HG02588 (cell line): ENCODE measurements around the gene RAB1B.

Source experiments
- ATAC-seq: cut with Tn5 transposase; IDR thresholded peaks from one replicate; pipeline ENCODE4 v1.9.1; 2021; ENCODE audit warnings: mild to moderate bottlenecking, moderate library complexity; ENCODE audit not compliant: unreplicated experiment

Gene RAB1B

DNA sequence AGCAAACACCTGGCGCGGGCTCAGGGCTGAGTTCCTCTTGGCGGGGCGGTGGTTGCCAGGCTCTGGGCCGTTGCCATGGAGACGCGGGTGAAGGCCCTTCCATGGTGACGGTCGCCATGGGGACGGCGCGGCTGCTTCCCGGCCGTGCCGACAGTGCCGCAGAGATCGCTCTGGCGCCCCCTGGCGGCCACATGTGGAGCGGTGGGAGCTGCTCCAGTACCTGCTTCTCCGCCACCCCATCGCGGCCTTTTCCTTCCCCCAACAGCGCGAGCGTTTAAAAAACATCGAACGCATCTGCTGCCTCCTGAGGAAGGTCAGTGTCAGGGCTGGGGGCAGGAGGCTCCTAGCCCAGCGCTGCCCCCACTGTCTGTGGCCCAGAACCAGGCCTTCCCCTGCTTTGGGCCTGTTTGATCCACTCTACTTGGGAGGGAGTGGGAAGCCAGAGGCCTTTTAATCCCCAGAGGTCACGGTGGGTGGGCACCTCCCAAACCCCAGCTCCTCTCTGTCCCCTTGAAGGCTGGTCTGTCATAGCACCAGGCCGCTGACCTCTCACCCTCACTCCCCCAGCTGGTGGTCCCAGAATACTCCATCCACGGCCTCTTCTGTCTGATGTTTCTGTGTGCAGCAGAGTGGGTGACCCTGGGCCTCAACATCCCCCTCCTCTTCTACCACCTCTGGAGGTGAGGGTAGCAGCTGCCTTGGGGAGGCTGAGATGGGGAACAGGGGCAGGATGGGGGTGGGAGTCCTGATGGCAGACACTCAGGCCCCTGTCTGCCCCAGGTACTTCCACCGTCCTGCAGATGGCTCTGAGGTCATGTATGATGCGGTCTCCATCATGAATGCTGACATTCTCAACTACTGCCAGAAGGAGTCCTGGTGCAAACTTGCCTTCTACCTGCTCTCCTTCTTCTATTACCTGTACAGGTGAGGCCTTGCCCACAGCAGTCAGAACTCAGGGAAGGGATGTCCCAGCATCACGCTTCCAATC, 14.3 kb downstream of the RAB1B start:
- peak; percentile 73 for ATAC-seq

DNA sequence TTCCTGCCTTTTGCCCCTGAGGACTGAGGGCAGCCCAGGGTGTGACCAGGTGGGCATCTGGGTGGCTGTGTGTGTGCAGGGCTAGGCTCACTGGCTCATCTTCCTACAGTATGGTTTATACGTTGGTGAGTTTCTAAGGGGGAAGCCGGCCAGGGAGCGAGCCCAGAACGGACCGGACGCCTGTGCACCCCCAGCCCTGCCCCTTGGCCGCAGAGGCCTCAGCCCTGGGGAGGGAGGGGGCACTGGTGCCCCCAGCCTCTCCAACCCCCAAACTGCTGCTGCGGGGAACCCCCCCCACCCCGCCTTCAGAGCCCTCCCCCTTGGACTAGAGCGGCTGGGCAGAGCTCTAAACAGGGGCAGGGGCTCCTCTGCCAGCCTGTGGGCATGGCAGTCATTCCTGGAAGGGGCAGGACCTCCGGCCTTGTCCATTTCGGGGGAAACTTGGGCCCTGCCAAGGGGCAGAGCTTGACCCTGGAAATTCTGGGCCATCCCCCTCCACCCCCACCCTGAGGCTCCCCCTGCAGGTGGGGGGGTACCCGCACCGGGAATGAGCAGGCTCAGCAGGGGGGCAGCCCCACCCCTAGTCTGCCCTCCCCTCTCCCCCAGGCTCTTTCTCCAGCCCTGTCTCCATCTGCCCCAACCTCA, 15.1 kb downstream of the RAB1B start:
- no peak for ATAC-seq

DNA sequence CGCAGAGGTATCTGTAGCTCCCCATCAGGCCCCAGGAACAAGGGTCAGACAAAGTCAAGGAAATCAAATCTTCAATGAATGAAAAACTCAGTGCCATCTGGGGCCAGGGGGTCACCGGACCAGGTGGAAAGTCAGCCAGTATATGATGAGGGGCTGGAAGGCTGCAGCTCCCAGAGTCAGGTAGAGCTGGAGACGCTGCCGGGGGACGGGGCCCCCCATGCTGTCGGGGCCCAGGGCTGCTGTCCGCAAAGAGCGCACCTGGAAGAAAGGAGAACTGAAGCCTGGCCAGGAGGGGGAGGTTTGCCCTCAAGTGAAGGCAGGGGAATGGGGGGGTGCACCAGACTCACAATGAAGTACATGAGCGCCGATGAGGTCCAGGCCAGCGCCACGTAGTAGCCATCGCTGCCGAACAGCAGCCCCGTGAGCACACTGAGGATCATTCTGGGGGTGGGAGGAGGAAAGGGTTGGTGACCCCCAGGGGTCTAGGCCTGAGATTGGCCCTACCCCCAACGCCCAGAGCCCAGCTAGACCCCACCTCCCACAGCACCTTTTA, 16.2 kb downstream of the RAB1B start:
- ATAC-seq = no peak

DNA sequence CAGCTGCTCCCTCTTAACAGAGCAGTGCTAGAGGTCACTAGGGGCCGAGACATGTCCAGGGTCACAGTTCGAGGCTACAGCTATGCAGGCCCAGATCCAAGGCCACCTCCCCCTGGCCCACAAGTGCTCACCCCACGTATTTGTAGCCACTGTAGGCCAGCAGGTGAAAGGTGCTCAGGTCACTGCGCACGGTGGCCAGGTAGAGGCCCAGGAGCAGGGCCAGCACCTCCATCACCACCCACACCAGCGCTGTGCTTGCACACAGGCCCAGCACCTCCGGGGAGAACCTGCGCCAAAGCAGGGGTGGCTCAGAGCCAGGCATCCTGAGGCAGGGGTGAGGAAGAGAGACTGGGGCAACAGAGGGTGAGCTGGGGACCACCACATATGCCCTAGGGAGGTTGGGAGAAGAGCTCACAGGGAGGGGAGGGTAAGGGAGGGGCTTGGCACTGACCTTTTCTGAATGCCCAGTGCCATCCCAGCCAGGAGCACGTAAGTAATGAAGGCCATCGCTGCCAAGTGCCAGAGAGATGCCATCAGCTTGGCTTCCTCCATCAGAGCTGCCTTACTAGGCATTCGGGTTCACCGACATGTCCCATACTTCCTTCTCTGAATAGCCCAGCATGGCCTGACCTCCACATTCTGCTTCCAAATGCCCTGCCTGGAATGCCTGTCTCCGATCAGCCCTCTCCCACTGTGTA, 17.0 kb downstream of the RAB1B start:
- no peak for ATAC-seq

DNA sequence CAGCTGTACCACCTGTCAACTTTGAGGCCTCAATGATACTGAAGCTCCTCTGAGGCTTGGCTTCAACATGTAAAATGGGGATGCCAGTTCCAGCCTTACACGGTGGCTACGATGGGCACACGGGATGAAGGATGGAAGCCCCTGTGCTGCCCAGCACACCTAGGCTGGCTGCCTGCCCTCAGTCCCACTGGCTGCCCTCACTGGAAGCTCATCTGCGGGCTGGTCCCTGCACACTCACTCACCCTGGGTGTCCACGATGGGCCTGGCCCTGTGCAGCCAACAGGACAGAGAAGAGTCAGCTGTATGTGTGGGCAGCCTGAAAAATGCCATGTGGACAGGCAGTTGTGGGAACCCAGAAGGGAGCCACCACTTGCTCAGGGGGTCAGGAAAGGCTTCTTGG, 18.3 kb downstream of the RAB1B start:
- no peak for ATAC-seq

DNA sequence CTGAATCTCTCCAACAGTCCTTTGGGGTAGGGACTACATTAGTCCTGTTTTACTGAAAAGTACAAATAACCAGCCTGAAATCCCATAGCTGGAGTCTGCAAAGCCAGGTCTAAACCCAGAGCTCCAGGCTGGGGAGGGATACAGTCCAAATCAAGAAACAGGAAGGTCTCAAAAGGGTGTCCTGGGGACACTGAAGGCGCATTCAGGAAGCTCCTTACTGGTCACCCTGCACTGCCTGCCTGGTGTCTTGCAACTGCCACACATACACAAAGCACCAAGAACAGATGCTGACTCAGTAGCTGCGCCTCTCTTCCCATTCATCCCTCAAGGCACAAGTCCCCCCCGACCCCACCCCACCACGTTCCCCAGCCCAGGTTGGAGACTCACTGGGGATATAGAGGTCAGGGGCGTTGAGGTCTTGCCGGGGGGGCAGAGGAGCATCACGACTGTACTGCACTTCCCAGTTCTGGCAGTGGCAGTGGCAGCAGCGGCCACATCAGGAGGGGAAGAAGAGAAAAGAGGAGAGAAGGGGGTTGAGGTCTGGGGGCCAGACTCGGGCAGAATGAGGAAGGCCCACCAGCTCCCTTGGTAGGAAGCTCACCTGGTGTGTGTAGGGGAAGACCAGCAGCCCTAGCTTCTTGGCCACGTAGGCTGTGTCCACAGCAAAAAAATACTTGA, 18.9 kb downstream of the RAB1B start:
- no peak for ATAC-seq

DNA sequence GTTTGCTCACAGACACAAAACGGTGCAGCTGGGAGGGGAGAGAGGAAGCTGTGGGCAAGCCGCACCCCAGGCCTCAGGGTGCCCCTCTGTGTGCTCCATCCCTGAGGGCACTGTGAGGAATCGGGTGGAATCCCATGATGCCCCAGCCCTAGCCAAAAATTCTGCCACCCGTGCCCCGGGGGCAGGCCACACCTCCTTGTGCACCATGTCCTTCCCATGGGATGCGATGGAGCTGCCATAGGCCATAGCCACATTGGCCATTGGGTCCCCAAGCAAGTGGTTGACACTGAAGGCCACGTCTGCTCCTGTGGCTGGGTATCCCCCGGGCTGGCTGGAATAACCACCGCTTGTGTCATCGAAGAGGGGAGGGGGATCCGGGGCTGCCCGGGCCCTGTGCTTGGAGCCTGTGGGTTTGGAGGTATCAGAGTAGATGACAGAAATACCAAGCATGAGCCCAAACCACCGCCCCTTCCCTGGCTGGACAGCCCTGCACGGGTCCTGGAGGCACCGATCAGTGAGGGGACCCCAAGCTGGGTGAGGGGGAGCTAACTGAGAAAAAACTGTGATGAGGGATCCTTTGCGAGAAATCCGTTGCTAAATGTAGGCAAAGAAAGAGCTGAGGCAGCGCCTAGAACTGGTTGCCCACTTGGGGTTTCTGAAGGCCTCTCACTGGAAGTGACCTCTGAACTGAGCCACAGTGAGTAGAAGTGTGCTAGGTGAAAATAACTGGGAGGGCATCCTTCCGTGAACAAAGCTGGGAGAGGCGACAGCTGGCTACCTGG, 19.6 kb downstream of the RAB1B start:
- ATAC-seq = no peak

DNA sequence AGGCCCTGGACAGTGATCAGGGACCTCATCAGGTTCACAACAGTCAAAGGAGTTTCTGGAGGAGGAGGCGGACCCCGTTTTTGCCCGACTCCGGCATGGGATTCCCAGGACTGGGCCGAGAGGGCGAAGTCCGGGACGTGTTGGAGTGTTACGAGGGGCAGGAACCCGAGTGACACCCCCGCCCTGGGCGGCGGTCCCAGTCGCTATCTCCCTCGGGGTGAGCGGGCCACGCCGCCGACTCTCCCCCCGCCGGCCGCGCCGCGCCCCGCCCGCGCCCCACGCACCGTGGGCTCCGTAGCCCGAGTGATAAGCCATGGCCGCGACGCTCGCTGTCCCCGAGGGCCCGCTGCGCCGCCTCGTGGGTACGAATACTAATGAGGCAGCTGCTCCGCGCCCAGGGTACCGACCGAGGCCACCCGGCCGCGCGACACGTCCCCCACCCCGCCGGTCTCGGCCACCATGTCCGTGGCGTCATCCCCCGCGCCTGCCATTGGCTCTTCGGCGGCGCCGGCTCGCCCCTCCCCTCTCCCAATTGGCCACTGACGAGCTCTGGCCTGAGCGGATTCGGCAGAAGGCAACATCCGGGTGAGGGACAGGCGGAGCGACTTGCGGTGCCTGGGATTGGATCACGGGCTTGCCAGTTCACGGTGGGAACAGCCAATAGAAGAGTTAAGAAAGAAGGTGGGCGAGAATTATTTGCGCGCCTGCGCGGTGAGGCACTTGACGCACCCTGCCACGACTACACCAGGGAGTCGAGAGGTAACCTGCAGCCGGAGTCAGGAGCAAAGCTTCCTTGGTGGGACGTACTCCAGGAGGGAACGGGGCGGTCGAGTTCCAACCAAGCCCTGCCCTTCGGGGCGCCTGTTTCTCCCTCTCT, 20.5 kb downstream of the RAB1B start, which contains the start of gene YIF1A:
Gene YIF1A, minus strand, starts transcription at position 473 of the 877 bp plus-strand sequence. Its CDS starts 158 bp downstream, at position 315.
- ATAC-seq = peak; percentile 86

DNA sequence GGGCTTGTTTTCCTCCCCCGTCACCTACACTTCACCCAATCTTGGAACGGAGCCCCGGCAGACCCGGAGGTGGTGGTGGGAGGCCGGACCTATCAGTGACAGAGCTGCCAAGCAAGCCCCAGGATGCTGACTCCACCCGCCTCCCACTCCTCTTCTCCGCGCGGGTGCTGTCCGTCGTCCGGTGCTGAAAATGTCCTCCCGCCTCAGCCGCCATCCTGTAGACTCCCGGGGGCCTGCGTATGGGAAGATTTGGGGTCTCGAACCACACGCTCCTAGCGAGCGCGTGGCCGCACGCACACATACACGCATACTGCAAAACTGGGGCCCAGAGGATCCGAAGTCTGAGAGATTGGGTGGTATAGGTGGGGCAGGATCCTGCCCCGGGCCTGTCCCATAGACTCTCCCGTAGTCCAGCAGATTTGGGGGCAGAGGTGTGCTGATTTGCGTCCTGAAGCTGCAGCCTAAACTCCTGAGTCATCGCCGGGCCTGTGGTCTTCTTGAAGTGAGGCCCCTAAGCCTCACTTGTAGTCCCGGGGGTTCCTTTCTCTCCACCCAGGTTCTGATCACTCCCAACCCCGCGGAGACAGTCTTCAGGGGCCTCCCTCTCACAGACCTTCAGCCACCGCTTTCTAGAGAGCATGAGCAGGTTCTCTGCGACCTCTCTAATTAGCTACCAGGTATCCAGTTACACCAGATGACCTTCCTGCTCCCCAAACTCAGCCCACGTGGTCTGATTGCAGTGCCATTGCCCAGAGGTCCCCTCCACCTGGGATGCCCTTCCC, 21.3 kb downstream of the RAB1B start:
- peak; percentile 23 for ATAC-seq

DNA sequence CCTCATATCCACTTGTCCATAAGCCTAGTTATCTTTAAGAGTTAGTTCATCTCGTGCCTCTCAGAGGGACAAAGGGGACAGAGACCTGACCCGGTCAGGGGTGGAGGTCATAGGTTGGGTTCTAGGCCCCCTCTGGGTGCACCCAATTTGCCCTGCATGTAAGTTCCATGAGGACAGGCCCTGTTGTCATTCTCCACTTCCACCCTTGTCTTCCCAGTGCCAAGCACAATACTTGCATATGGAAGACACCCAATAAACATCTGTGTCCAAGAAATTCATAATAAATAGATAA, 21.8 kb downstream of the RAB1B start:
- ATAC-seq = no peak

DNA sequence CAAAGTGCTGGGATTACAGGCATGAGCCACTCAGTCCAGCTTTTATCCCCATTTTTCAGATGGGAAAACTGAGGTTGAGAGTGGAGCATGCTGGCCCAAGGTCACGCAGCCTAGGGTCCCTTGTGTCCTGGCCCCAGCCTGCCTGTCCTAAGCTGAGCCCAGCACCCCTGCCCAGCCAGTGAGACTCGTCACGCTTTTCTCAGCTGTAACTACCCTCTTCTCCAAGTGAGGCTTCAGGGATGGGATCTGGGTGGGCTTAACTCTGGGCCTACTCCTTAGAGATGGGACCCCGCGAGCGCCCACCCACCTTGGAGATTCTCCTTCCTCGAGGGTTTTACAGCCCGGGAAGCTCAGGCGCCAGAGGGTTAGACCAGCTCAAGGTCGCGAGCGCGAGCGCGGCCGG, 22.9 kb downstream of the RAB1B start:
- ATAC-seq = no peak

DNA sequence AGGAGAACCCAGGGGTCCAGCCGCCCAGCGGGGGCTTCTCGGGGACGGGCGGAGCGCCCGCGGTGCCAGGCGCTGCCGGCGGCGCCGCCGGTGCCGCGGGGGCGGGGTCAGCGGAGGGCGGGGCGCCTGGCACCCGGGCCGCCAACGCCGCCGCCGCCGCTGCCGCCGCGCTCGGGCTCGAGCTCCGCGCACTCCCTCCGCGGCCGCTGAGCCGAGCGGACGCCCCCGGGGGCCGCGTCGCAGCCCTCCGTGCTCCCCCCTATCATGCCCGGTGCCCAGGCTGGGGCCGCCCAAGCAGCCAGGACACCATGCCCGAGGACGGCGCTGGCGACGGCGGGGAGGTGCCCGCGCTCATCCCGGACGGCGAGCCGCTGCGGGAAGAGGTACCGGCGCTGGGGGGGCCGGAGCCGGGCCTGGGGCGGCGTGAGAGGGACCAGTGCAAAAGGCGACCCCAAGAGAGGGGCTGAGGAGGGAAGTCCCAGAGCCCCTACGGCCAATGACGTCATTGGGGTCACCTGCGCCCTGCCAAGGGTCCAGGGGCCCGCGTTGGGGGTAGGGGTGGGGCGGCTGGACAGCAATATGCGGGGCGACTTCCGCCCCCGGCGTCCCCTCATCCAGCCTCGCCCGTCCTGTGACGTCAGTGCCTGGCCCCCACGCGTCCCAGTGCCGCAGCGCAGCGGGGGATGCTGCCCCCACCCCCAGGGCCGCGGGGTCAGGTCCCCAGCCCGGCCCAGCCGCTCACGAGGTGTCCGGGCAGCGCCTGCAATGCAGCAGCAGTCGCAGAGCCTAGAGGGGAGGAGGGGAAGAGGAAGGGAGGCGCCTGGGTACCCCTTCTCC, 23.5 kb downstream of the RAB1B start, which contains the start of gene TMEM151A:
Gene TMEM151A, plus strand, starts transcription at position 189 of the 837 bp plus-strand sequence. Its CDS starts 120 bp downstream, at position 309.
- no peak for ATAC-seq

DNA sequence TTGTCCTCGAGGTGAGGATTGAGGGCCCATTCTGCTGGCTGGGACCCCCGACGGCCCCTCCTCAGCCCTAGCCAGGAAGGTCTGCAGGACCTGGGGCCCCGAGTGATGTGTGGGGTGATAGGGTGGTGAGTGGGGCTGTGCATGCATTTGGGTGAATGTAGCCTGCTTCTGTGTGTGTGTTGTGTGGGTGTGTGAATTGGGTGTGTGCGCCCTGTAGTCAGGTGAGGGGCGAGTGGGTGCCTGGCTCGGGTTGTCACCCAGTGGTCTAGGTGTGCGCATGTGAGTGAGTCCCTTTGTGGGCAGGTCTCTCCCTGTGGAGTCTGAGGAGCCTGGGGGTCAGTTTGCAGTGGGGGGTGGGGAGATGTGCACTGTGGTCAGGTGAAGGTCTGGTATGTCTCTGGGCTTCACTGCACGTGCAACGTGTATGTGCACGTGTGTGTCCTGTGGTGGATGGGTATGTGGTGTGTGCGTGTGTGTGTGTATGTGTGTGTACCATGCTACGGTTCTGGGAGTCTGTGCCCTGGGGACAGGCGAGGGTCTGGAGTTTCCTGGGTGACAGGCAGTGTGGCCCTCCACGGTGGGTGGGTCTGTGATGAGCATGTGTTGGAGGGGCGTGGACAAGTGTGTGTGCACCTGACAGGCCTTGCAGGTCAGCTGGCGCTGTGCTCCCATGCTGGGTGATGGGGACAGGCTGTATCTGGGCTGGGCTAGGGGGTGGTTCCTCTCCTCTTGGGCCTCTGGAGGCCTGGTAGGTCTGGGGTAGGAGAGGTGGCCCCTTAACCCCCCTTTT, 24.3 kb downstream of the RAB1B start:
- ATAC-seq = no peak

DNA sequence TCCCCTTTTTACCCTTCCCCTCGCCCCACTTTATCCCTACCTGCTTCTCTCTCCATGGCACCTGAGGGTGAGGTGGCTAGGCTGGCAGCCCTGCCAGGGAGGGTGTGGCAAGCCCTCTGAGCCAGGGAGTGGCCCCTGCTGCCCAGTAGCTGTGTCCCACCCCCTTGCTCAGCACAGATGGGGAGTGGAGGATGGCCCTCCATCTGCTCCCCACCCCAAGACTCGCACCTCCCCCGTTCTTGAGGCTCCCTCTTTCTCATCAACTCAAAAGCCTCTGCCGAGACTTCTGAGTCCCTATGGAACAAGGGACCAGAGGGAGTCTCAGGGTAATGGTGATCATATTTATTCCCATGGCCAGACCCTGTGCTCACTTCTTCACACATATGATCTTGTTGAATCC, 24.9 kb downstream of the RAB1B start:
- ATAC-seq = no peak

DNA sequence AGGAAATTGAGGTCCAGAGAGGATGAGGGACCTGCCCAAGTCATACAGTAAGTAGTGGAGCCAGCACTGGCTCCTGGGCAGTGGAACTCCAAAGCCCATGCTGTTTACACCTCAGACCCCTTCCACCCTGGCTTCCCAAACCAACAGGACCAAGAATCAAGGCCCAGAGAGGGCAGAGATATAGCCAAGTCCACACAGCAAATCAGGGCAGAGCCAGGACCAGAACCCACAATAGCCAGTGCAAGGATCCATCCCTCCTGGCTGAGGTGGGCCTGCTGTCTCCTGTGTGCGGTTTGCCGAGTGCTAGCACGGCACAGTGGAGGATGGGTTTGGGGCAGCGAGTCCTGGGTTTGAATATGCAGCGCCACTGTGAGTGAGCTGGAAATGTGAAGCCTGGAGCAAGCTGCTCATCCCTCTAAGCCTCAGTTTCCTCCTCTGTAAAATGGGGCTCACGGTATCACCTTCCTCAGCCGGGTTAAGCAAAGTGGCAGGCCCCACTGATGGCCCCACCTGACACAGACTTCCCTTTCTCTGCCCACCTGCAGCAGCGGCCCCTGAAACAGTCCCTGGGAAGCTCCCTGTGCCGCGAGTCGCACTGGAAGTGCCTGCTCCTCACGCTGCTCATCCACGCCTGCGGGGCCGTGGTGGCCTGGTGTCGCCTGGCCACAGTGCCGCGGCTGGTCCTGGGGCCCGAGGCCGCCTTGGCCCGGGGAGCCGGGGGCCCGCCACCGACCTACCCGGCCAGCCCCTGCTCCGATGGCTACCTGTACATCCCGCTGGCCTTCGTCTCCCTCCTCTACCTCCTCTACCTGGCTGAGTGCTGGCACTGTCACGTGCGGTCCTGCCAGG, 25.6 kb downstream of the RAB1B start:
- no peak for ATAC-seq
